ENCODE results near the gene ITIH2.
"Not testable (repeated sequence)": the region's sequence is repeated elsewhere in the genome, so short reads cannot be mapped to it uniquely, and the experiment has no call there.

ITIH2 gene

DNA sequence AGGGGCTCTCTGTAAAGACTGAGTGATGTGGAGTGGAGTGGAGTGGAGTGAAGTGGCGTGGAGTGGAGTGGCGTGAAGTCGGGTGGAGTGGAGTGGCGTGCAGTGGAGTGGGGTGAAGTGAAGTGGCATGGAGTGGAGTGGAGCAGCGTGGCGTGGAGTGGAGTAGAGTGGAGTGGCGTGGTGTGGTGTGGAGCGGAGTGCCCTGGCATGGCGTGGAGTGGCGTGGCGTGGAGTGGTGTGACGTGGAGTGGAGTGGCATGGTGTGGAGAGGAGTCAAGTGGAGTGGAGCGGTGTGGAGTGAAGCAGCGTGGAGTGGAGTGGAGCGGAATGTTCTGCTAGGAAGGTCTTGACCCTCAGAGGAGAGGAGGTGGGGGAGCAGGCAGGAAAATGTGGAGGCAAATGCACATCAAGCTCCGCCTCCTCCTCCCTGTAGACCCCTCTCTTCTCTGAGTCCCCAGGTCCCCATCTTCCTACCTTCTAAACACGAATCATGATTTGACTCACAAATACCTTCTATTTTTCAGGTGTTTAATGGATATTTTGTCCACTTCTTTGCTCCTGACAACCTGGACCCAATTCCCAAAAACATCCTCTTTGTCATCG, 19.9 kb downstream of the ITIH2 start:
- Histone ChIP-seq H3K27ac (no peak overlapping the region), H3K4me1 (ENCODE audit: low read depth, poor library complexity, severe bottlenecking) (no peaks in the 10 kb centered on the region), H3K9ac (no peak overlapping the region), H2AFZ (ENCODE audit: low read depth) (no peak overlapping the region), H3K4me2 (no peak overlapping the region), H3K36me3 (ENCODE audit: insufficient read depth) (no peaks in the 10 kb centered on the region), H3K27me3 (ENCODE audit: insufficient read depth, low read depth) (no peaks in the 10 kb centered on the region), H3K79me2 (ENCODE audit: insufficient read depth, low read depth) (no peaks in the 10 kb centered on the region), H3K4me3 (IDR thresholded peaks at IDR 0.05; ENCODE audit: insufficient read depth, low read depth, low read length) (no peak overlapping the region), H4K20me1 (ENCODE audit: insufficient read depth) (no peaks in the 10 kb centered on the region)
- TF ChIP-seq, protein P1, sequence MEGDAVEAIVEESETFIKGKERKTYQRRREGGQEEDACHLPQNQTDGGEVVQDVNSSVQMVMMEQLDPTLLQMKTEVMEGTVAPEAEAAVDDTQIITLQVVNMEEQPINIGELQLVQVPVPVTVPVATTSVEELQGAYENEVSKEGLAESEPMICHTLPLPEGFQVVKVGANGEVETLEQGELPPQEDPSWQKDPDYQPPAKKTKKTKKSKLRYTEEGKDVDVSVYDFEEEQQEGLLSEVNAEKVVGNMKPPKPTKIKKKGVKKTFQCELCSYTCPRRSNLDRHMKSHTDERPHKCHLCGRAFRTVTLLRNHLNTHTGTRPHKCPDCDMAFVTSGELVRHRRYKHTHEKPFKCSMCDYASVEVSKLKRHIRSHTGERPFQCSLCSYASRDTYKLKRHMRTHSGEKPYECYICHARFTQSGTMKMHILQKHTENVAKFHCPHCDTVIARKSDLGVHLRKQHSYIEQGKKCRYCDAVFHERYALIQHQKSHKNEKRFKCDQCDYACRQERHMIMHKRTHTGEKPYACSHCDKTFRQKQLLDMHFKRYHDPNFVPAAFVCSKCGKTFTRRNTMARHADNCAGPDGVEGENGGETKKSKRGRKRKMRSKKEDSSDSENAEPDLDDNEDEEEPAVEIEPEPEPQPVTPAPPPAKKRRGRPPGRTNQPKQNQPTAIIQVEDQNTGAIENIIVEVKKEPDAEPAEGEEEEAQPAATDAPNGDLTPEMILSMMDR (conservative IDR thresholded peaks at IDR 0.05; ENCODE audit: low read depth, low read length): no peak

DNA sequence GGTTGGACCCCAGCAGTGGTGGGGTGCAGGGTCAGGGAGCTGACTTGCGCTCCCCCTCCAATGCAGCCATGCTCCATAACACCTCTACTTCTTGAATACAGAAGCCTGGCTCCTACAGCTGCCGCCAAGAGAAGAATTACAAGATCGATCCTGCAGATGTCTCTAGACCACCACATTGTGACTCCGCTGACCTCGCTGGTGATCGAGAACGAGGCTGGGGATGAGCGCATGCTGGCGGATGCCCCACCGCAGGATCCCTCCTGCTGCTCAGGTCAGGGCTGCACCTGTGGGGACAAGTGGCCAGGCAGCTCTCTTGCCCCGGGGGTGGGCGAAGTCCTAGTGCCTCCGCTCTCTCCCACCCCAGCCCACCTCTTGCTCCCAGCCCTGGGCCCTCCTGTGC, 31.7 kb downstream of the ITIH2 start:
- no peaks in the 10 kb centered on the region for H3K36me3 ChIP-seq (ENCODE audit: insufficient read depth)
- H3K27ac ChIP-seq: no peak overlapping the region
- H3K79me2 ChIP-seq (ENCODE audit: insufficient read depth, low read depth): no peaks in the 10 kb centered on the region
- no peaks in the 10 kb centered on the region for H4K20me1 ChIP-seq (ENCODE audit: insufficient read depth)
- peaks cover 14% of the 10 kb centered on the region for H3K4me1 ChIP-seq (ENCODE audit: low read depth, poor library complexity, severe bottlenecking)
- H2AFZ ChIP-seq (ENCODE audit: low read depth): no peak overlapping the region
- no peaks in the 10 kb centered on the region for H3K27me3 ChIP-seq (ENCODE audit: insufficient read depth, low read depth)
- H3K4me2 ChIP-seq: no peak overlapping the region
- no peak overlapping the region for H3K9ac ChIP-seq
- no peak overlapping the region for H3K4me3 ChIP-seq (IDR thresholded peaks at IDR 0.05; ENCODE audit: insufficient read depth, low read depth, low read length)
- TF ChIP-seq, protein P1 (conservative IDR thresholded peaks at IDR 0.05; ENCODE audit: low read depth, low read length): no peak

DNA sequence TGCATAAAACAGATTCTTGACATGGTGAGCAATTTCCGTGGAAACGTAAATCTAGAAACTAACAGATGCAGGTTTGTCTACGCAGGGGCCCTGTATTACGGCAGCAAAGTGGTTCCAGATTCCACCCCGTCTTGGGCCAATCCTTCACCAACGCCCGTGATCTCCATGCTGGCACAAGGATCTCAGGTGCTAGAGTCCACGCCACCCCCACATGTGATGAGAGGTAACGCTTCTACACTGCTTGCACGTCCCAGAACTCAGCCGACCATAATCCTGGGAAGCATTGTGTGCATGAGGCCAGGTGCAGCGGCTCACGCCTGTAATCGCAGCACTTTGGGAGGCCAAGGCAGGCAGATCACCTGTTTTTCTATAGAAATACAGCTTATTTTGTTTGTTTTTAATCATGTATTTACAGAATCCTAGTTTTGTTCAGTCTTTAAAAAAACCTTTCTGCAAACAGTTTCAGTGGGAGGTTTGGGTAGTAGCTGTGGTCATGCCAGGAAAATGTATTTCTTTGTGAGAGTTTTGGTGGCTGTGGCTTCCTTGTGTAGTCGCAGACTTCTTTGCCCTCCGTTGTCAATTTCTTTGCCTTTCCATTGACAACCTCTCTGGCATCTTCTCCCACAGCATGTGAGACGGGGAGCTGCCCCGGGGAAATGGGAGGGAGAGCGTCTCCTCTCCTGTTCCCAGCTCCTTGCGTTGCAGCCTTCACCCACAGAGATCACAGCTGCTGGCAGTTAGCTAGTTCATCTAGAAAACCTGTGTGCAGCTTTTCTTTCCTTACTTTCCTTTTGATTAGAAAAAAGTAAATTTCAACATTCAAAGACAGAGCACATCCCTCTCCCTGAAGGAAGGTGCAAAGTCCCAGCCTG, 35.7 kb downstream of the ITIH2 start:
- Histone ChIP-seq H3K4me1 (ENCODE audit: low read depth, poor library complexity, severe bottlenecking) (peaks cover 14% of the 10 kb centered on the region), H3K4me3 (IDR thresholded peaks at IDR 0.05; ENCODE audit: insufficient read depth, low read depth, low read length) (no peak overlapping the region), H4K20me1 (ENCODE audit: insufficient read depth) (no peaks in the 10 kb centered on the region), H3K79me2 (ENCODE audit: insufficient read depth, low read depth) (no peaks in the 10 kb centered on the region), H3K27me3 (ENCODE audit: insufficient read depth, low read depth) (no peaks in the 10 kb centered on the region), H2AFZ (ENCODE audit: low read depth) (no peak overlapping the region), H3K27ac (no peak overlapping the region), H3K4me2 (peak overlapping the region; percentile 10; the same call in 1 of the 2 replicates), H3K9ac (no peak overlapping the region), H3K36me3 (ENCODE audit: insufficient read depth) (no peaks in the 10 kb centered on the region)
- TF ChIP-seq, protein P1 (conservative IDR thresholded peaks at IDR 0.05; ENCODE audit: low read depth, low read length): no peak

DNA sequence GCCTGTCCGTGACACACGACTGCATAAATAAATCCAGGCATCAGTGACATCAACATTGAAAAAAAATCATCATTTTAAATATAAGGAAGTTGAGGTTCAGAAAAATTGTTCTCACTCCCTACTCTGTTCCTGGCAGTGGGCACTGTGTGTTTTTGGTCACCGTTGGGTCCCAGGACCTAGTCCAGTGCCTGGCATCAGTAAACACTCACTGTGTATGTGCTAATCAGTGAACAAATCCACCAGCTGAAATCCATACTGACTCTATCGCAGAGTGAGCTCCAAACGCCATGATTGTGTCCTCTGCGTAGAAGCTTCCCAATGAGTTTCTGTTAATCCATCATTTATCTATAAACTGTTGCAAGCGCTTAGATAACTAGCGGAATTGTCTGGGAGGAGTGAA, 41.2 kb downstream of the ITIH2 start:
- no peak overlapping the region for H3K4me2 ChIP-seq
- H4K20me1 ChIP-seq (ENCODE audit: insufficient read depth): no peaks in the 10 kb centered on the region
- no peak overlapping the region for H3K4me3 ChIP-seq (IDR thresholded peaks at IDR 0.05; ENCODE audit: insufficient read depth, low read depth, low read length)
- H2AFZ ChIP-seq (ENCODE audit: low read depth): no peak overlapping the region
- no peaks in the 10 kb centered on the region for H3K27me3 ChIP-seq (ENCODE audit: insufficient read depth, low read depth)
- TF ChIP-seq, protein P1 (conservative IDR thresholded peaks at IDR 0.05; ENCODE audit: low read depth, low read length): no peak
- H3K4me1 ChIP-seq (ENCODE audit: low read depth, poor library complexity, severe bottlenecking): peaks cover 2% of the 10 kb centered on the region
- H3K27ac ChIP-seq: no peak overlapping the region
- no peaks in the 10 kb centered on the region for H3K79me2 ChIP-seq (ENCODE audit: insufficient read depth, low read depth)
- no peaks in the 10 kb centered on the region for H3K36me3 ChIP-seq (ENCODE audit: insufficient read depth)
- H3K9ac ChIP-seq: no peak overlapping the region

DNA sequence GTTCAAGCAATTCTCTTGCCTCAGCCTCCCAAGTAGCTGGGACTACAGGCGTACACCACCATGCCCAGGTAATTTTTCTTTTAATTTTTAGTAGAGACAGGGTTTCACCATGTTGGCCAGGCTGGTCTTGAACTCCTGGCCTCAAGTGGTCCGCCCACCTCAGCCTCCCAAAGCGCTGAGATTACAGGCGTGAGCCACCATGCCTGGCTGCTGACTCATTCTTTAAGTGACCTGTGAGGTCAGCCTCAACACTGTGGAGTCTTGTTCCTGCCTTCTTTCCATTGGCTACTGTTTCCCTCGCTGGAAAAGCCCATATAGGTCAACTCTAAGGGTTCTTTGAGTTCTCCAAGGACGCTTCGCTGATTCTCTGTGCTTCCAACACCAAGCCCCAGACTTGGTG, 45.5 kb downstream of the ITIH2 start:
- H3K79me2 ChIP-seq (ENCODE audit: insufficient read depth, low read depth); H3K27me3 ChIP-seq (ENCODE audit: insufficient read depth, low read depth); H3K4me2 ChIP-seq; H2AFZ ChIP-seq (ENCODE audit: low read depth); H3K36me3 ChIP-seq (ENCODE audit: insufficient read depth); H3K27ac ChIP-seq; H3K4me1 ChIP-seq (ENCODE audit: low read depth, poor library complexity, severe bottlenecking); H3K9ac ChIP-seq; H3K4me3 ChIP-seq (IDR thresholded peaks at IDR 0.05; ENCODE audit: insufficient read depth, low read depth, low read length); H4K20me1 ChIP-seq (ENCODE audit: insufficient read depth): not testable (repeated sequence)

Data from KMS-11 (cell line).